SU-DHL-6 (cell line): ENCODE results near the gene GRM2.
"Not testable (repeated sequence)": the region's sequence is repeated elsewhere in the genome, so short reads cannot be mapped to it uniquely, and the experiment has no call there.

Source experiments
- H2AFZ ChIP-seq: fragments of 200-600 bp; sonication (generic); 2 replicates; pipeline ENCODE4 v1.6.1; 2014; ENCODE audit warnings: low read depth, mild to moderate bottlenecking, moderate library complexity, mixed read lengths, antibody characterized with exemption, low read length; ENCODE audit not compliant: severe bottlenecking
- H3F3A ChIP-seq: fragments of 200-600 bp; shearing (Covaris generic); 2 replicates; pipeline ENCODE4 v1.6.0; 2016; ENCODE audit warnings: antibody characterized with exemption, mild to moderate bottlenecking; ENCODE audit not compliant: insufficient read depth
- H3K27ac ChIP-seq: fragments of 200-600 bp; sonication (generic); 2 replicates; pipeline ENCODE4 v1.5.1; 2016; ENCODE audit warnings: low read depth, mild to moderate bottlenecking, low read length, moderate library complexity, mixed read lengths
- H3K27me3 ChIP-seq: fragments of 200-600 bp; sonication (generic), shearing (Covaris generic); 2 replicates; pipeline ENCODE4 v1.6.0; 2014; ENCODE audit warnings: mild to moderate bottlenecking, low read length
- H3K36me3 ChIP-seq: fragments of 200-600 bp; sonication (generic); 2 replicates; pipeline ENCODE4 v1.6.1; 2014; ENCODE audit warnings: mild to moderate bottlenecking, low read length, mixed read lengths
- H3K4me2 ChIP-seq: fragments of 300-600, 200-600 bp; shearing (Covaris generic), sonication (generic); 2 replicates; pipeline ENCODE4 v1.6.0; 2014; ENCODE audit warnings: low read length, low read depth, mild to moderate bottlenecking; ENCODE audit not compliant: poor library complexity, severe bottlenecking
- H3K4me3 ChIP-seq: fragments of 200-600 bp; sonication (generic); 2 replicates; pipeline ENCODE4 v1.5.1; 2014; ENCODE audit warnings: antibody characterized with exemption, low read length, mild to moderate bottlenecking, mixed read lengths; ENCODE audit not compliant: insufficient read depth, poor library complexity, severe bottlenecking
- H3K79me2 ChIP-seq: fragments of 200-600 bp; sonication (generic); 2 replicates; pipeline ENCODE4 v1.6.1; 2014; ENCODE audit warnings: mild to moderate bottlenecking, low read length, moderate library complexity; ENCODE audit not compliant: insufficient read depth
- H3K9ac ChIP-seq: fragments of 200-600 bp; sonication (generic); 2 replicates; pipeline ENCODE4 v1.7.0; 2014; ENCODE audit warnings: mild to moderate bottlenecking, low read length
- H3K9me2 ChIP-seq: fragments of 200-600 bp; sonication (generic); replicated peaks from 2 replicates; pipeline ENCODE4 v1.6.1; 2014; ENCODE audit warnings: low read length; ENCODE audit not compliant: insufficient read depth
- H3K9me3 ChIP-seq: fragments of 200-600 bp; sonication (generic); 2 replicates; pipeline ENCODE4 v1.6.1; 2014; ENCODE audit warnings: low read length, mixed read lengths; ENCODE audit not compliant: insufficient read depth
- H4K20me1 ChIP-seq: fragments of 200-600 bp; sonication (generic); 2 replicates; pipeline ENCODE4 v1.6.1; 2014; ENCODE audit warnings: low read depth, mild to moderate bottlenecking, antibody characterized with exemption, low read length, moderate library complexity, mixed read lengths
- EZH2phosphoT487 ChIP-seq: fragments of 200-600 bp; sonication (generic), shearing (Covaris generic); conservative IDR thresholded peaks from 2 replicates; pipeline ENCODE4 v1.6.1; 2018; ENCODE audit warnings: mild to moderate bottlenecking, antibody characterized with exemption, low read length, moderate library complexity, mixed read lengths
- TF ChIP-seq, protein P1 (sequence below): fragments of 200-600 bp; sonication (generic); IDR thresholded peaks from one replicate; pipeline ENCODE4 v1.5.1; 2017; ENCODE audit warnings: antibody characterized with exemption, mild to moderate bottlenecking, low read length, moderate library complexity; ENCODE audit not compliant: insufficient read depth, poor library complexity, severe bottlenecking

Gene GRM2

DNA sequence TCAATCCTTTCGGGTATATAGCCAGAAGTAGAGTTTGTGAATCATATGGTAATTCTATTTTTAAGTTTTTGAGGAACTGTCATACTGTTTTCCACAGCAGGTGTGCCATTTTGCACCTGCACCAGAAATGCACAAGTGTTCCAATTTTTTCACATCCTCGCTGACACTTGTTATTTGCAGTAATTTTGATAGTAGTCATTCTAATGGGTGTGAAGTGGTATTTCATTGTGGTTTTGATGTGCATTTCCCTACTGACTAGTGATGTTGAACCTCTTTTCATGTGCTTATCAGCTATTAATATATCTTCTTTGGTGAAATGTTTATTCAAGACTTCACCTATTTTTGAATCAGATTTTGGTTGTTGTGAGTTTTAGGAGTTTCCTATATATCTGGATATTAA is 29.1 kb downstream of the GRM2 start:
- H3K36me3 ChIP-seq, result no peaks in the 10 kb centered on the region
- H3F3A ChIP-seq, result no peaks in the 10 kb centered on the region
- H2AFZ ChIP-seq, result no peak overlapping the region
- TF ChIP-seq, protein P1, sequence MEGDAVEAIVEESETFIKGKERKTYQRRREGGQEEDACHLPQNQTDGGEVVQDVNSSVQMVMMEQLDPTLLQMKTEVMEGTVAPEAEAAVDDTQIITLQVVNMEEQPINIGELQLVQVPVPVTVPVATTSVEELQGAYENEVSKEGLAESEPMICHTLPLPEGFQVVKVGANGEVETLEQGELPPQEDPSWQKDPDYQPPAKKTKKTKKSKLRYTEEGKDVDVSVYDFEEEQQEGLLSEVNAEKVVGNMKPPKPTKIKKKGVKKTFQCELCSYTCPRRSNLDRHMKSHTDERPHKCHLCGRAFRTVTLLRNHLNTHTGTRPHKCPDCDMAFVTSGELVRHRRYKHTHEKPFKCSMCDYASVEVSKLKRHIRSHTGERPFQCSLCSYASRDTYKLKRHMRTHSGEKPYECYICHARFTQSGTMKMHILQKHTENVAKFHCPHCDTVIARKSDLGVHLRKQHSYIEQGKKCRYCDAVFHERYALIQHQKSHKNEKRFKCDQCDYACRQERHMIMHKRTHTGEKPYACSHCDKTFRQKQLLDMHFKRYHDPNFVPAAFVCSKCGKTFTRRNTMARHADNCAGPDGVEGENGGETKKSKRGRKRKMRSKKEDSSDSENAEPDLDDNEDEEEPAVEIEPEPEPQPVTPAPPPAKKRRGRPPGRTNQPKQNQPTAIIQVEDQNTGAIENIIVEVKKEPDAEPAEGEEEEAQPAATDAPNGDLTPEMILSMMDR, result no peak
- TF ChIP-seq EZH2phosphoT487, result no peak
- H3K9ac ChIP-seq, result no peak overlapping the region
- H3K9me2 ChIP-seq, result no peaks in the 10 kb centered on the region
- H4K20me1 ChIP-seq, result no peaks in the 10 kb centered on the region
- no peak overlapping the region for H3K4me3 ChIP-seq
- H3K4me2 ChIP-seq, result no peak overlapping the region
- H3K27me3 ChIP-seq, result no peaks in the 10 kb centered on the region
- no peaks in the 10 kb centered on the region for H3K9me3 ChIP-seq
- H3K79me2 ChIP-seq, result no peaks in the 10 kb centered on the region
- no peak overlapping the region for H3K27ac ChIP-seq

DNA sequence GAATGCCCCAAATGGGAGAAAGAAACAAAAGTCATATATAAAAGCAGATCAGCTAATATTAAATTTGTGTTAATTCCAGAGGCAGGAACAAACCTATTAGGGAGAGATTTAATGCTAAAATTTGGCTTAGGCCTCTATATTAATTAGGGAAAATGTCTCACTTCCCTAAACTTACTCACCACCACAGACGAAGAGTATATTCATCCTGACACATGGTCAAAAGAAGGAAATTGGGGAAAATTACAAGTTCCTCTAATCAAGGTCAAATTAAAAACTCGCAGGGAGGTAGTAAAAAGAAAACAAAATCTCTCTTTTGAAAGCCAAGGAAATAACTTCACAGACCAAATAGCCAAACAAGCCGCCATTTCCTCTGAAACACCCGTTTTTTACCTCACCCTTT is 32.2 kb downstream of the GRM2 start:
- Histone ChIP-seq H3K36me3 (no peaks in the 10 kb centered on the region), H2AFZ (no peak overlapping the region), H3K27me3 (no peaks in the 10 kb centered on the region), H3K9ac (no peak overlapping the region), H3K27ac (no peak overlapping the region), H4K20me1 (no peaks in the 10 kb centered on the region), H3F3A (no peaks in the 10 kb centered on the region), H3K79me2 (no peaks in the 10 kb centered on the region), H3K4me3 (no peak overlapping the region), H3K9me2 (no peaks in the 10 kb centered on the region), H3K9me3 (no peaks in the 10 kb centered on the region), H3K4me2 (no peak overlapping the region)
- no peak for TF ChIP-seq EZH2phosphoT487
- TF ChIP-seq, protein P1, result no peak

DNA sequence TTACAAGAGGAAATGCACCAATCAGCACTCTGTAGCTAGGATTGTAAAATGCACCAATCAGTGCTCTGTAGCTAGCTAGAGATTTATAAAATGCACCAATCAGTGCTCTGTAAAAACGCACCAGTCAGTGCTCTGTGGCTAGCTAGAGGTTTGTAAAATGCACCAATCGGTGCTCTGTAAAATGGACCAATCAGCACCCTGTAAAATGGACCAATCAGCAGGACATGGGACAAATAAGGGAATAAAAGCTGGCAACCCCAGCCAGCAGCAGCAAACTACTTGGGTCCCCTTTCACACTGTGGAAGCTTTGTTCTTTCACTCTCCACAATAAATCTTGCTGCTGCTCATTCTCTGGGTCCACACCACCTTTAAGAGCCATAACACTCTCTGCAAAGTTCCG is 35.5 kb downstream of the GRM2 start:
- H4K20me1 ChIP-seq, H3K36me3 ChIP-seq, H2AFZ ChIP-seq, H3K9me3 ChIP-seq, H3K9me2 ChIP-seq, H3F3A ChIP-seq, H3K79me2 ChIP-seq, H3K4me2 ChIP-seq, H3K4me3 ChIP-seq, H3K27ac ChIP-seq, H3K9ac ChIP-seq, H3K27me3 ChIP-seq: not testable (repeated sequence)

DNA sequence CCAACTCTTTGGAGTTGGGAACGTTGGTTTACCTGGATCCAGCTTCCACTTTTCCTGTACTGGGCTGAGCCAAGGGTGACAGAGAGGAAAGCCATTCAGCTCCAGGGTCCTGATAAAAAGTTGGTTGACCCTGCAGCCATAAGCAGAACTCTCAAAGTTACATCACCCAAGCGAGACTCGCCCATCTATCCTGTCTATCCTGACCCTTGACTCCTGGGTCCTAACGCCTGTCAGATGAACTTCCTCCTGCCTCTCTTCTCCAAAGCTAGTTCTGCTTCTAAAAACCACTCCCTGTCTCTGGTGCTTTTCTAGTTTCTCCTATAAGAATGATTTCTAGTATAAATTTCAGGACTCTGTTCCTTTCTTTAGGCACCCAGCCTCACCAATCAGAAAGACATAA is 36.1 kb downstream of the GRM2 start:
- not testable (repeated sequence) for H3K4me2 ChIP-seq, H3K27me3 ChIP-seq, H3K79me2 ChIP-seq, H3F3A ChIP-seq, H3K36me3 ChIP-seq, H3K4me3 ChIP-seq, H3K9me2 ChIP-seq, H2AFZ ChIP-seq, H3K27ac ChIP-seq, H3K9me3 ChIP-seq, H3K9ac ChIP-seq, H4K20me1 ChIP-seq
